PFSK-1 (cell line): ENCODE measurements around the gene GPR37L1.

Experiments used
- FOXP2 ChIP-seq: optimal IDR thresholded peaks from 2 replicates; pipeline ENCODE3; 2011; ENCODE audit warnings: borderline replicate concordance, control low read depth, inconsistent platforms; ENCODE audit not compliant: insufficient read depth; ENCODE audit errors: extremely low read length, extremely low read depth
- POLR2AphosphoS5 ChIP-seq: IDR thresholded peaks from 2 replicates; pipeline ENCODE4 v1.6.1; 2012; ENCODE audit warnings: low read depth, mild to moderate bottlenecking, control low read depth, low read length, moderate library complexity
- SIN3A ChIP-seq: IDR thresholded peaks from 2 replicates; pipeline ENCODE4 v1.6.1; 2012; ENCODE audit warnings: mild to moderate bottlenecking, low read length, moderate library complexity, borderline replicate concordance; ENCODE audit not compliant: insufficient read depth
- TAF1 ChIP-seq: IDR thresholded peaks from 2 replicates; pipeline ENCODE4 v1.6.1; 2012; ENCODE audit warnings: low read length, control low read depth, borderline replicate concordance; ENCODE audit not compliant: insufficient read depth
- TF ChIP-seq, protein P1 (sequence below), 2 experiments: IDR thresholded peaks; 2 replicates each; pipeline versions ENCODE4 v1.6.1 to v1.8.0; 2011 to 2012; ENCODE audit warnings: low read depth in 2 of 2, low read length in 2 of 2, control low read depth in 1 of 2, inconsistent platforms in 1 of 2, mild to moderate bottlenecking in 1 of 2, moderate library complexity in 1 of 2; ENCODE audit not compliant: insufficient read depth in 1 of 2

GPR37L1 gene

DNA sequence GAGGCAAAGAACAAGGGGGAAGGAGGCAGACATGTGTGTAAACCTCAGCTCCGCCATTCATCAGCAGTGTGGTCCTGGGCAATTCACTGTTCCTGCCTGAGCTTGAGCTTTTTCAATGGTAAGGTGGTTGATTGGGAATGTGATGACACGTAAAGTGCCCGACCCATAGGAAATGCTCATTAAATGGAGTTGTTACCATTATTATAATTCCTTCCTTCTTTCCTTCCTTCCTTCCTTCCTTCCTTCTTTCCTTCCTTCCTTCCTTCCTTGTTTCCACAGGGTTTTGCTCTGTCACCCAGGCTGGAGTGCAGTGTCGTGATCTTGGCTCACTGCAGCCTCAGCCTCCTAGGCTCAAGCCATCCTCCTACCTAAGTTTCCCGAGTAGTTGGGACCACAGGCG, 4.3 kb downstream of the GPR37L1 start:
- TF ChIP-seq POLR2AphosphoS5 (no peak), TAF1 (no peak), FOXP2 (no peak)
- TF ChIP-seq, protein P1, sequence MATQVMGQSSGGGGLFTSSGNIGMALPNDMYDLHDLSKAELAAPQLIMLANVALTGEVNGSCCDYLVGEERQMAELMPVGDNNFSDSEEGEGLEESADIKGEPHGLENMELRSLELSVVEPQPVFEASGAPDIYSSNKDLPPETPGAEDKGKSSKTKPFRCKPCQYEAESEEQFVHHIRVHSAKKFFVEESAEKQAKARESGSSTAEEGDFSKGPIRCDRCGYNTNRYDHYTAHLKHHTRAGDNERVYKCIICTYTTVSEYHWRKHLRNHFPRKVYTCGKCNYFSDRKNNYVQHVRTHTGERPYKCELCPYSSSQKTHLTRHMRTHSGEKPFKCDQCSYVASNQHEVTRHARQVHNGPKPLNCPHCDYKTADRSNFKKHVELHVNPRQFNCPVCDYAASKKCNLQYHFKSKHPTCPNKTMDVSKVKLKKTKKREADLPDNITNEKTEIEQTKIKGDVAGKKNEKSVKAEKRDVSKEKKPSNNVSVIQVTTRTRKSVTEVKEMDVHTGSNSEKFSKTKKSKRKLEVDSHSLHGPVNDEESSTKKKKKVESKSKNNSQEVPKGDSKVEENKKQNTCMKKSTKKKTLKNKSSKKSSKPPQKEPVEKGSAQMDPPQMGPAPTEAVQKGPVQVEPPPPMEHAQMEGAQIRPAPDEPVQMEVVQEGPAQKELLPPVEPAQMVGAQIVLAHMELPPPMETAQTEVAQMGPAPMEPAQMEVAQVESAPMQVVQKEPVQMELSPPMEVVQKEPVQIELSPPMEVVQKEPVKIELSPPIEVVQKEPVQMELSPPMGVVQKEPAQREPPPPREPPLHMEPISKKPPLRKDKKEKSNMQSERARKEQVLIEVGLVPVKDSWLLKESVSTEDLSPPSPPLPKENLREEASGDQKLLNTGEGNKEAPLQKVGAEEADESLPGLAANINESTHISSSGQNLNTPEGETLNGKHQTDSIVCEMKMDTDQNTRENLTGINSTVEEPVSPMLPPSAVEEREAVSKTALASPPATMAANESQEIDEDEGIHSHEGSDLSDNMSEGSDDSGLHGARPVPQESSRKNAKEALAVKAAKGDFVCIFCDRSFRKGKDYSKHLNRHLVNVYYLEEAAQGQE (IDR thresholded peaks at IDR 0.05; ENCODE audit: insufficient read depth in 1 of 2, low read depth in 2 of 2, low read length in 2 of 2) = no peak

DNA sequence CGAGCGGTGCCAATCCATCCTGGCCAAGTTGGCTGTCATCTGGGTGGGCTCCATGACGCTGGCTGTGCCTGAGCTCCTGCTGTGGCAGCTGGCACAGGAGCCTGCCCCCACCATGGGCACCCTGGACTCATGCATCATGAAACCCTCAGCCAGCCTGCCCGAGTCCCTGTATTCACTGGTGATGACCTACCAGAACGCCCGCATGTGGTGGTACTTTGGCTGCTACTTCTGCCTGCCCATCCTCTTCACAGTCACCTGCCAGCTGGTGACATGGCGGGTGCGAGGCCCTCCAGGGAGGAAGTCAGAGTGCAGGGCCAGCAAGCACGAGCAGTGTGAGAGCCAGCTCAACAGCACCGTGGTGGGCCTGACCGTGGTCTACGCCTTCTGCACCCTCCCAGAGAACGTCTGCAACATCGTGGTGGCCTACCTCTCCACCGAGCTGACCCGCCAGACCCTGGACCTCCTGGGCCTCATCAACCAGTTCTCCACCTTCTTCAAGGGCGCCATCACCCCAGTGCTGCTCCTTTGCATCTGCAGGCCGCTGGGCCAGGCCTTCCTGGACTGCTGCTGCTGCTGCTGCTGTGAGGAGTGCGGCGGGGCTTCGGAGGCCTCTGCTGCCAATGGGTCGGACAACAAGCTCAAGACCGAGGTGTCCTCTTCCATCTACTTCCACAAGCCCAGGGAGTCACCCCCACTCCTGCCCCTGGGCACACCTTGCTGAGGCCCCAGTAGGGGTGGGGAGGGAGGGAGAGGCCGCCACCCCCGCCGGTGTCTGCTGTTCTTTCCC, 5.3 kb downstream of the GPR37L1 start:
- TF ChIP-seq SIN3A (no peak), TAF1 (no peak), FOXP2 (no peak), POLR2AphosphoS5 (no peak)
- TF ChIP-seq, protein P1 (IDR thresholded peaks at IDR 0.05; ENCODE audit: insufficient read depth in 1 of 2, low read depth in 2 of 2, low read length in 2 of 2) = no peak

DNA sequence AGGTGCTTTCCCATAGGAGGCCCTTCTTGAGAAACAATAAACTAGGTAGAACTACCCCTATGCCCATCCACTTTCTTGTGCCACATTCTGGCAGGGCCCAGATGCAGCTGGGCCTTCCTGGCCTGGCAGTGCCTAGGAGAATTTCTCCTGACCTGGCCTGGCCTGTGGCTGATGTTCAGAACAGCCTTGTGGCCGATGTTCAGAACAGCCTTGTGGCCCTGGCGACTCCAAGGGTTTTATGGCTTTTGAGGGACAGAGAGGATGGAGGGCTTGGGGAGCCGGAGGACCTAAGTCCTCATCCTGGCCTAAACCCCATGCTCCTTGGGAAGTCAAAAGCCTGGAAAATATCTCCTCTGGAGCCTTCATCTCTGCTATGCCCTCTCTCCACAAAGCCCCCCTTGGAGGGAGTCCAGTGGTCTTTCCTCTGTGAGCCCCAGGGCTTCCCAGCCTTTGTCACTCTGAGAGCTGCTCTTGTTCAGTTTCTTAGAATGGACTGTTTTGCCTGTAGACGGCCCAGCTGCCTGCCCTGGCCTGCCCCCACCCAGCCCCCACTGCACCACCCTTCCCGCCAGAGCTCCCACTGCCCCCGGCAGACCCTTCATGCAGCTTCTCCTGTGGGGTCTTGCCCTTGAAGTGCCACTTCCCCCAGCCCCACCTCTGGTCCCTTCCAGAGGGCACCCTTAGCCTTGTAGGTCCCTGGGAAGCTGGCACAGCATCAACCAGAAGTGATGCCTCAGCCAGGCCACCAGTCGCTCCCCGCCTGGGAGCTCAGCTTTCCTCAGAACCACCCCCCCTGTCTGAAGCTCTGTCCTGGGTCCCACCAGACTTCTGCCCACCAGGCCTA, 7.0 kb downstream of the GPR37L1 start:
- TF ChIP-seq TAF1 = no peak
- TF ChIP-seq FOXP2 = no peak
- TF ChIP-seq, protein P1 (IDR thresholded peaks at IDR 0.05; ENCODE audit: insufficient read depth in 1 of 2, low read depth in 2 of 2, low read length in 2 of 2) = no peak
- TF ChIP-seq POLR2AphosphoS5 = no peak
- no peak for TF ChIP-seq SIN3A

DNA sequence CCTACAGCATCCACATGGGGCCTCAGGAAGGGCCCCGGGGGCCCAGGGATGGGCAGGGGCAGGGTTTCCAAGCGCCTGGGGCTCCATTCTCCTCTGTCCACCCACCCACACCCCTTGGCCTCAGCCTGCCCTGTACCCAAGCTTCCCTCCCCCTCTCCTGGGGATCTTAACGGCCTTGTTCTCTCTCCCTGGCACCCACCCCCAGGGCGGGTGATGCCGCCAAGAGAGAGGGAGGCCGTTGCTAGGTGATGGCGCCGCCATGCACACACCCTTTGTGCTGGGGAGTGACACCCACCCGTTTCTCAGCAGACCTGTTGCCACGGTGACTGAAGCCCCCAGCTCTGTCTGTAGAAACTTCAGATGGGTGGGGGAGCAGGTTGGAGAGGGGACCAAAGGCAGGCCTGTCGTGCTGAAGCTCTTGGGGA, 7.6 kb downstream of the GPR37L1 start:
- TF ChIP-seq FOXP2 (no peak), TAF1 (no peak), SIN3A (no peak), POLR2AphosphoS5 (no peak)
- TF ChIP-seq, protein P1 (IDR thresholded peaks at IDR 0.05; ENCODE audit: insufficient read depth in 1 of 2, low read depth in 2 of 2, low read length in 2 of 2) = no peak
